ENCODE results near the gene FGF9.

FGF9 gene

DNA sequence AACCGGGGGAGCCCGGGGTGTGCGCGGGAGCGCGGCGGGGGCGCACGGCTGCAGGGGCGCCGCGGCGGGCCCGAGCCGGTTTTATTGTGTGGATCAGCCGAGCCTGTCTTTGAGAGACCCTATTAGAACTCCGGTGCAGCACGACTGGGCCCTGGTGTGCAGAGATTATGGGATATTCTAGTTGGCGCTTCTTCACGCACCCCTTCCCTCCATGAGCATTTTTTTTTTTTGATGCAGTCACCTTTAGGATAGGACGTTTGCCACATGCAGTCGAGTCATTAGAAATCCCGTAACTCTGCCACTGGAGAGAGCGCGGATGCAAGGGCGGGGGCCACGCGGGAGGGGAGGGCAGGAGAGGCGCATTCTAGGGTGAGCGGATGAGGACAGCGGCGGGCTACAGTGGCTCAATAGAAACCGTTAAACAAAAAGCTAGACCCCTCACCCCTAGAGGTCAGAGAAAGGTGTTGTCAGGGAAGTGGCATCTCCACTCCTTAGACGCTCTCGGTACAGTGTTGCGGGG lies 3.7 kb downstream of the FGF9 start:
- no peak for DNase-seq (ENCODE audit: low spot score)

DNA sequence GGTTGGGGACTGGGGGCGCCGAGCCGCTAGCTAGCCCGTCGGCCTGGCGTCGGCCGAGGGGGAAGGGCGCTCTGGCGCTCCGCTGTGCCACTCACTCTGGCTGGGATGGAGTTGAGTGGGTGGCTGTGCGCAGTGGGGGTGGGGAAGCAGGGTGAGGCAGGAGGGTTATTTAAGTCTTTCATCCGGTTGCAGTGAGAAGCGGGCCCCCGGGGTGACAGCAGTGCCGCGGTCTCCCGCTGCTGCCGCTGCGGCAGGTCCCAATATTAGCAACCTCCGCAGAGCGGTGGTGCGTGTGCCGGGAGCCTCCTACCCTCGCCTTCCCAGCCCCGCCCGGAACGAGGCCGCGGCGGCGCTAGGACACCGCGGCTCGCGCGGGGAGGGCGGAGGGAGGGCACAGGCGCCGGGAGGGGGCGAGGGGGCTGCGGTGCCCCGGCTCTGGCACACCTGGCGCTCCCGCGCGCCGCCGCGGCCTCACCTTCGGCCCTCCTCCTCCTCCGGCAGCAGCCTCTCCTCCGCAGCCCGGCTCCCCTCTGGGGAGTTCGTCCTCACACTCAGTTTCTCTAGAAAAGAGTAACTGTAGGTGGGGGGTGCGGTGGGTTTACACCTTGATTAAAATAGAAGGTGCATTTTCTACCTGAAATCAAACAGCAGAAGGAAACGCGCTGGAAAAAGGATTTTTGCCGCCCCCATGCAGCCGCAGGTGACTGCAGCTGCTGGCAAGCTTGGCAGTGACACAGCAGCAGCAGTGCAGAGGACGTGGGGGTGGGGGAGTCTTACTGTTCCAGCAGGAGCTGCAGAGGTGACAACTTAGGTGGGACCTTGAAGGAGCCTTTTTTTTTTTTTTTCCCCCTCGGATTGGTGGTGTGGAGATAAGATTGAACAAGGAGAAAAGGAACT lies 4.5 kb downstream of the FGF9 start:
- peak; percentile 25 for DNase-seq (ENCODE audit: low spot score)

DNA sequence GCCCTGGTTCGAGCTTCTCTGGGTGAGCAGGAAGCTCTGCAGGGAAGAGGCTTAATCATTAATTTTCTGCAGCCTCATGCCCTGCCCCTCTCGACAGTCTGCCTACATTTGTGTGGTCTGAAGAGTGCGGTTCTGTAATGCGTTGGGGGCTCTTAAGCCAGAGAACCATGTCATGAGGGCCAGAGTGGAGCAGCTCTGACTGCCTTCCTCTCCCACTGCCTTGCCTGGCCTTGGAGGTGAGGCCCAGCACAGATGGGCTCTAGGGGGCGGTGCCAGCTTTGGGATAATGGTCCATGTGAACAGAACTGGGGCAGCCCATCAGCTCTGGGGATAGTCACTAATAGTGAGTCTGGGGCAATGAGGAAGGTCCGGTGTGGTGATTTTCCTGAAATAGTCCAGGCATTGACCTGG lies 5.7 kb downstream of the FGF9 start:
- DNase-seq (ENCODE audit: low spot score) = no peak

DNA sequence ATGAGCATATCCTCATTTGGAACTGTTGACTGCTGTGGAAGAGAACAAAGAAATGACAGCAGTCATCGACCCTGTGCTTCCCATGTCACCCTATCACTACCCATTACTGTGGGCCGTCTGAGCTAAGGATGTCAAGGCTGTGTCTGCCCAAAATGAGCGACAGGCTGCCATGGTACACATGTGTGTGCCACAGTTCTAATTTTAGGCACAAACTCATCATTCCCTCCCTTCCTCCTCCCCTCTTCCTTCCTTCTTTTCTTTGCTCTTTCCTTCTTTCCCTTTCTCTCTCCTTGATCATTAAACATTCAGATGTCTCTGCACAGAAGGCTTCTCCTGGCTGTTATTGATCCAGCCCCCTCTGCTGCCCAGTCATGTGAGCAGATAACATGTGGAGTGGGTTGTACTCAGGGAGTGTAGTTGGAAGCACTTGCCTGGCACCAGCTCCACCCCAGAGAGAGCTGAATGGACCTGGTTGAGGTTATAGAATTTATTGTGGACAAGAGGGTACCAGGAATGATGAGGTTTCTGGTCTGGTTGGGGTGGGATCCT lies 6.3 kb downstream of the FGF9 start:
- DNase-seq (ENCODE audit: low spot score) = no peak

DNA sequence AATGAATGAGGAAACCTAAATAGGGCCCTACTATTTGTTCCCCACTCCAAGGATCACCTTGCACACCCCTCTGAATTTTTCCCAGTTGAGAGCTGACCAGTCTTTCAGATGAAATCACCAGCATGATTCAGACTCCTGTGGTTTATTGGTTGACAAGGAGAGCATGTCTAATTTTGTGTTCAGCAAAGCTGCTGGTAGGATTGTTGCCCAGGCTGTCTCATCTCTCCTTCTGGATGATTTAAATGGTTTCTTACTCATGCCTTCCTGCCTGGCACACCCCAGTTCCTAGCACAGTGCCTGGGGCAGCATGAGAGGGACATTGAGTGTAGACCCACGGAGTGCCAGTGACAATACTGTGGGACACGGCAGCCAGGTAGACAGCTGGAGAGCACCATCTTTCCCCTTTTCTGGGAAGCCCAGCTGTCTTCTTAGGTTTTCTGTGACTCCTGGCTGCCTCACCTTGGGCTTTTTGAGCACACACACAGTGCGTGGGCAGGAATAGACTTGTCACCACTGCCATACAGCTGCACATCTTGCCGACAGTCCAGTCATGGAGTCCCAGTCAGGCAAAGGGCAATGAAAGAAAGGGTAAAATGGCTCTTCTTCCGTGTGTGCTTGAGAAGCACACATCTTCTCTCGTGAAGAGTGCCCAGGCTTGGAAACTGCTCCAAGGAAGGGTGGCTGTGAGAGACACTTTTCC lies 12.3 kb downstream of the FGF9 start:
- DNase-seq (ENCODE audit: low spot score) = no peak

DNA sequence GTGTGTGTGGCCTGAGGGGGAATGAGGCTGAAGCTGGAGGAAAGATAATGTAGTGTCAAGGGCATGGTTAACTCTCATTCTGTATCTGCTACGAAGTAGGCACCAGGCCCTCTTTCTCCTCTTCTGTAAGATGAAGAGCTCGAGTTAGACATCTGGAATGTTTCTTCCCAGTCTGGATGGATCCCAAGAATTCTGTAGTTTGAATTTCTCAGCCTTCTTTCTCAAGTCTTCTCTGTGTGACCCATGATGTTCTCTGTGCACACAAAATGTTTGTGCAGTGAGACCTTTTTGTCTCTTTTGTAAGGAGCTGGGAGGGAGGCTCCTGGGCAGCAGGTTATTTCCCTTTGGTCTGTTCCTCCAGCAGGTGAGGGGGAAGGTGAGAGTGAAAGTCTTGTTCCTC lies 13.7 kb downstream of the FGF9 start:
- DNase-seq (ENCODE audit: low spot score) = no peak

DNA sequence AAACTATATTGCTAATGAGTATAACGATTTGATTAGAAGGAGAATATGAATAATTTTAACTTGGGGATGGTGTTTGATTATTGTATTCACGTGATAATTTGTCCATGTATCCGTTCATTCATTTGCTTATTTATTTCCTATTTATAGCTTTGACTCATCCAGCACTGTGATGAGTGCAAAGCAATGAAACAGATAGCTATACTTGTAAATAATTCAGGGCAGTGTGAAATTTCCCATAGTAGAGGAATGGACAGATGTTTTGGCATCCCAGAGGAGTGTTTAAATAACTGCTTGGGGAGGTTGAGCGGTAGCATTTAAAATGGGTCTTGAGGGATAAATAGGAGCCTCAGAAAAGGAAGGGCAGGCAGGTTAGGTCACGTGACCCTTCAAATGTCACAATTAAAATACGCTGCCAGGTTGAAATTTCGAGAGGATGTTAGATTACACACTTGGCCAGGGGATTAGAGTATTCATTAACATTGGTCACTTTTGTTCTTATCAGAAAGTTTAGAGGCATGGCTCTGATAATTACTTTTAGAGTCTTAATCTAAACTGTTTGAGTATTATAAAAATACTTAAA lies 14.7 kb downstream of the FGF9 start:
- DNase-seq (ENCODE audit: low spot score) = no peak

DNA sequence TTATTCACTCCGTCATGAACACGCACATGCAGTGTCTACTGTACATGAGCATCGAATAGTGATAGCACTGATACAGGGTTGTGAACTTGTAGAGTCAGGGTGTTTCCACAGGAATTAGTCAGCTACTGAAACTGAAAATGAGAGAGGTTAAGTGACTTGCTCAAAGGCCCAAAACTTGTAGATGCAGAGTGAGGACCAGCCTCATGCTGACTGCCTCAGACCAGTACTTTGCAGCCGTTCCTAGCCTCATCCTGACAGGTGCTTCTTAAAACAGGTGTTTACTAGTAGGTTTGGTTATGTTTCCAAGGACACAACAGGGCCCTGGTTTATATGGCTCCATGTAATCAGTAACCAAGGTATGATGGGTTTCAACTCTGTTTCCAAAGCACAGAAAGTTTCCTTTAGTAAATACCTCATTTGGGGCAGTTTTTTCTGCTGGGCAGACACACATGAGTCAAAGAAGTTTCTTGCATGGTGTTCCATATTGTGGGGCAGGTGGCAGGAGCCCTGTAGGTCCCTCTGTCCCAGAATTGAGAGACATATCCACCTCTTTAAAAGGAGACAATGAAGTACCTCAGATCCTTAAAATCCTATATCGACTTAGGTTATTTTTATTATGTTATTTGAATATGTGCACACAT lies 16.0 kb downstream of the FGF9 start:
- DNase-seq (ENCODE audit: low spot score) = no peak

DNA sequence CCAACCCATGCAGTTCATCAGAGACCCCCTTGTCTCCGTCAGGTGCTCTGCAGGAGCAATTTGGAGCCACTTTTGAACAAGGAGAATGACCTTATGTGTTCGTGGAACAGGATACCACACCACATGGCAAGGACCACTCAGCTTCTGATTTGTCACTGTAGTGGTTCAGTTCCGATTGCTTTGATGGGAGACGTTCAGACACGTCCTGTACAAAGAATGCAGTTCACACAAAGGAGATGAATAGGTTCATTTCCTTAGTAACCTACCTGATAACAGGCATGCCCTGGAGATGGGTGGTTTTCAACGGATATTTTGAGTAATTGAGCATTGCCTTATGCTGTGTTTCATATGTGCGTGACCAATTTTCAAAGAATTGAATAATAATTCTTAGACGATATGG lies 17.2 kb downstream of the FGF9 start:
- no peak for DNase-seq (ENCODE audit: low spot score)

DNA sequence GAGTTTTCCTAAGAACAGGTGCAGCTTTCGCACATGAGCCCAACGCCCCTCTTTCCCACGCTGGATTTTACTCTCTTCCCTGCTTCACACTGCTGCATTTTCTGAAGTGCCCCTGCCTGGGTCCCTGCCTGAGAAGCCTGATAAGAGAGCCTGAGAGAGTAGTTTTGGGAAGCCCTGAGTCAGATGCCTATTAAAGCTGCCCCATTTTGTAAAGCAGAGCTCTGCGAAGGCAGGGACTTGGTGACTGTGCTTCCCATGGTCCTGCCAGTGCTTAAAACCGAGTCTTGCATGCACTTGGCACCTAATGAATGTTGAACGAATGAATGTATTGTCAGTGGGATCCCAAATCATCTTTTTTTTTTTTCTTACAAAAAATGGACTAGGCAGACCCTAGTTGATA lies 18.2 kb downstream of the FGF9 start:
- DNase-seq (ENCODE audit: low spot score) = no peak

DNA sequence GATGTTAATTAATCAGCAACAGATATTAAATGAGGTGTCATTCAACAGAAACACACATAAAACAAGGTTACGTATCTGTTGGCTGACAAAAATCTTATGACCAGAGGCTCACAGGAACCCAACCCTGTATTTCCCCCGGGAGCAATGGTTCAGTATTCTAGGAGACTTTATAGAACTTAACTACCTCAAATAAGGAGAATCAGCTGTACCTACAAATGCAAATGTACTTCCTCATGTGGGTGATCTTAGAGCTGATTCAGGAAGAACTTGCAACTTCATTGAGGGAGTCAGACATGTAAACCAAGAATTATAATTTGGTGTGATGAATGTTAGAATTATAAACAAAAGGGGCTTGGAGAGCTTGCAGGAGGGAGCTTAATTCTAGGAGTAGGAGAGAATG lies 20.1 kb downstream of the FGF9 start:
- DNase-seq (ENCODE audit: low spot score) = no peak

DNA sequence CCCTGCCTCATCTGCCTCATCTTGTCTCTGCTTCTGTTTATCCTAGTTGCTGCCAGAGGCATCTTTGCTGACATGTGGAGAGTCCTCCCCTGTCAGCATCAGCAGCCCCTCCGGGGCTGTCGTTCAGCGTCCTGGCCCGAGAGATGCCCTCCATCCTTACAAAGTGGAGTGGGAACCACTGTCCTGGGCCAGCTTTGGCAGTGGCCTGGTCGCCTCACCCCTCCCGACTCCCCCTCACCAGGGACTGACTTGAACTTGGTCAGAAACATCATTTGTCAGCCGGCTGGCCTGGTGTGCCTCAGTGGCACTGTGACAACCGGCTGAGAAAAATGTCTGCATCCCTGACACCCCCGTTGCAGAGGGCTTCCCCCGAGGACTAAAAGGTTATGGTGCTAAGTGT lies 20.6 kb downstream of the FGF9 start:
- DNase-seq (ENCODE audit: low spot score) = no peak

DNA sequence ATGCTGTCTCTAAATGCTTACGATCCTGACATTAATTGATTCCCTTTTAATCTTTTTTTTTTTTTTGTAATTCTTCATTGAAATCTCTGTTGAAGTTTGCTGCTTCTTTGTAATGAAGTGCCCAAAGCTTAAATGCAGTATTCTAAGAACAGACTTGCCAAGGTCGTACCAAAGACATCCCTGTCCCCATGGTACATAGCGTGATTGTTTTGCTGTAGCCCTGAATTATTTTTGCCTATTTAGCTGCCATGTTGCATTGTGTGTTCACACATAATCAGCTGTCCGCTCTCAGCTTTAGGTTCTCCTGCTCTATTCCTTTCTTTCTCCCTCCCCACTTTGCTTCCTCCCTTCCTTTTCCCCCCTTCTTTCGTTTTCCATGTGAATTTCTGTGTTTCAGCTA lies 21.1 kb downstream of the FGF9 start:
- DNase-seq (ENCODE audit: low spot score) = no peak

DNA sequence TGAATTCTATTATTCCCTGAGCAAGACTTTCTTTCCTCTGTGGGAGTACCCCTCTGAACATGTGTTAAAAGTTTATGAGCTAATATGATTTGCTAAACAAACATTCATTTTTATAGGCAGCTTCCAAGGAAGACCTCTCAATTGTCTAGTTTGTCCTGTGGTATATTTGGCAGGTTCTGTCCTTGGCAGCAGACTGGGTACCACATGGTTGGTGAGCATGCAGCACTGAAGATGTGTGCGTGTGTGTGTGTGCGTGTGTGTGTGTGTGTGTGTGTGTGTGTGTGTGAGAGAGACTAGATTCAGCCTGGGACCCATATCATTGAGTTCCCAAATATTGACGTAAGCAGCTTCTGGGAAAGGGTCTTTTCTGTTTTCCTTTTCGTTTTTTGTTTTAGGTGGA lies 24.0 kb downstream of the FGF9 start:
- no peak for DNase-seq (ENCODE audit: low spot score)

DNA sequence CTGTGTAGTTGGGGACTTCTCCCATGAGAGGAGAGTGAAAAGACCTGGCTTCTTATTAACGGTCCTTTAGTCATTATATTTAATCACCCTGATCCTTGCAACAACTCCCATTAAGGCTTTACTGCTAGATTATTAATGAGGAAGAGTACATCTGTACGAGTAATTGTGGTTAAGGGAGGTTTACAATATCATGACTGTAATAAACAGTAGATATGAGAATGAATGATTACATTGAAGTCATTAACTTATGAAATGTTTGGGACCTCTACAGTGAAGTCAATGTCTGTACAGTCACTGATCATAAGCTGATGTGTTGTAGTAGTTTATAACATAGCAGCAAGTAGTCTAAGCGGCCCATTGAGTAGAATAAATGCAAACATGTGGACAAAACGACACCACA lies 24.7 kb downstream of the FGF9 start:
- no peak for DNase-seq (ENCODE audit: low spot score)

DNA sequence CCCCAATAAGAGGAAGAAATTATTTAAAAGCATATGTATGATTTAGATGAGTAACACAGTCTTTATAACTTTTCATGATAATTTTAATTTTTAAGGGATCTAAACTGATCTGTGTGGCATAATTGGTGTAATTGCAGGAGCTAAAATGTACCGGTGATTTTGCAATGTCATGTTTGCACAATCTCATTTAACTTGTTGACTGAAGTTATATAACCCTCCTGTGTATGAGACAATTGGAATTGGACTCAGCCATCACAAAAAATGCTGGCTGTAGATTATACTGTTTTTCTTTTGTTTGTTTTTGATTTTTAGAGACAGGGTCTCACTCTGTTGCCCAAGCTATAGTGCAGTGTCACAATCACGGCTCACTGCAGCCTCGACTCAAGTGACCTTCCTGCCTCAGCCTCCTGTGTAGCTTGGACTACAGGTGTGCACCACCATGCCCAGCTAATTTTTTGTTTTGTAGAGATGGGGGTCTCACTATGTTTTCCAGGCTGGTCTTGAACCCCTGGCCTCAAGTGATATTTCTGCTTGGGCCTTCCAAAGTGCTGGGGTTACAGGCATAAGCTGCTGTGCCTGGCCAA lies 26.1 kb downstream of the FGF9 start:
- DNase-seq (ENCODE audit: low spot score) = no peak

DNA sequence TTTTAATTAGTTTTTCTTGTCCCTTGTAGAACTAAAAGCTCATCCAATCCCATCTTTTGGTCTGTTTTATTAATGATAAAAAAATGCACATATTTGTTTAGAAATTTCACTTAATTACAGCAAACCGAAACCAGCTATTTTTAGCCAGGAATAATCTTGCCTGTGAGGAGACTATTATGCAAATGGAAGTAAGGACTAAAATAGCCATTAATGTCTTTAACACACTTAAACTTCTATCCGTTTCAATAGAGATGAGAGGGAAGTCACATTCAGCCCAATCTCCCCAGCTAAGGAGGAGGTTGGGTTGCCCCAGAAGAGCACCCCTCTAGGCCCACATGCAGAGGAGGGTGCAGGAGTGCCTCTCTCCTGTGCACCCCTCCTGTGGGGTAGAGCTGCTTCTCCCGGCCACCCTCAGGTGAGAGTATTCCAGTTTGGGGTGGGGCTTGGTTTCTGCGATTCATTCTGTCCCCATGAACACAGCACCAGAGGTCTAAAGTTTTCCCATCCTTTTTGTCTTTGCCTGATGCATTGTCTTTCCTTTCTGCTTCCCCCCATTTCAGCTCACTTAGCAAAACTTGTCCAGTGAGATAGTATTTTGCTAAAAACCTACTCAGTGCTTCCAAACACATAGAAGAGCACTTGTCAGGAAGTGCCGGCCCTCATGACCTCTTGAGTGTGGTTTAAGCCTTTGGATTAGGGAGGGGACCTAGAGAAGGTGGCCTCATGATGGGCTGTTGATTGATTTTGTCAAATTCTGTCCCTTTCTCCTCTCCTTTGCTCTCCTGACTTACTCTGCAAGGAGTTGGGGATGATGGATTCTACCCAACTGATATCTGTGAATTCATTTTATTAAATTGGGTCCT lies 28.2 kb downstream of the FGF9 start:
- no peak for DNase-seq (ENCODE audit: low spot score)

DNA sequence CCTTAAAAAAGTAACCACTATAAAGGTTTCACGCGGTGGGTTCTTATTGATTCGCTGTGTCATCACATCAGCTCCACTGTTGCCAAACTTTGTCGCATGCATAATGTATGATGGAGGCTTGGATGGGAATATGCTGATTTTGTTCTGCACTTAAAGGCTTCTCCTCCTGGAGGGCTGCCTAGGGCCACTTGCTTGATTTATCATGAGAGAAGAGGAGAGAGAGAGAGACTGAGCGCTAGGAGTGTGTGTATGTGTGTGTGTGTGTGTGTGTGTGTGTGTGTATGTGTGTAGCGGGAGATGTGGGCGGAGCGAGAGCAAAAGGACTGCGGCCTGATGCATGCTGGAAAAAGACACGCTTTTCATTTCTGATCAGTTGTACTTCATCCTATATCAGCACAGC lies 30.6 kb downstream of the FGF9 start:
- DNase-seq (ENCODE audit: low spot score) = no peak

DNA sequence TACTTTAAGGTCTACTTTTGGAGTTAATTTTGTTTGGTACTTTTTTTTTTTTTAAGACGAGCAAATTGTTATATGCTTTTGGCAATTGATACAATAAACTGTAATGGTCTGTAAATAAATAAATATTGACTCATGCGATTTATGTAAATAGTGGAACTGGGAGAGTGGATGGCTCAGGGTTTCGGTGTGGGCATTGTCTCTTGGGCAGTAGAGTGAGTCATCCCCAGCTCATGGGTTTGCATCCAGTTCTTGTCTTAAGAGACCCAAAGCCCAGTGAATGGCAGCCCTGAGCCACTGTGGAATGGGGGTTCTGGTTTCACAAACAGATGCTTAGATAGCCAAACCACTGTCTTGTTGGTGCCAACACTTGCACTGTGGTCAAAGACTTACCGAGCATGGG lies 33.0 kb downstream of the FGF9 start:
- no peak for DNase-seq (ENCODE audit: low spot score)

DNA sequence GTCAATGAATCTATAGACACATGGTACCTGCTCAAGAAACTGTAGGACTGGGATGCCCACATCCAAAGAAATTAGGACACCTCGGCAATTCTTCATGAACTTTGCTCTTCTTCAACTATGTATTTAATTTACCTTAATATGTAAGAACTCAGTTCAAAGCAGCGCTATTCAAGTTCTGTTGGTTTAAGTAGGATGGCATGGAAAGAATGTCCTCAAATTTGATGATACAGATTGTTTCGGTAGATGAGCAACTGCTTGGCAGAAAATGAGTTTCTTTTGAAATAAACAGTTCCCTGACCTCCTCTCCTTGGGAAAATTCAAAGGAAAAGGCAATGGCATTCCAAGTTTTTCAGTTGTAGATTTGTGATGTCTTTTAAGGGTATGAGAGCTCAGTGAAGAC lies 36.7 kb downstream of the FGF9 start:
- no peak for DNase-seq (ENCODE audit: low spot score)

DNA sequence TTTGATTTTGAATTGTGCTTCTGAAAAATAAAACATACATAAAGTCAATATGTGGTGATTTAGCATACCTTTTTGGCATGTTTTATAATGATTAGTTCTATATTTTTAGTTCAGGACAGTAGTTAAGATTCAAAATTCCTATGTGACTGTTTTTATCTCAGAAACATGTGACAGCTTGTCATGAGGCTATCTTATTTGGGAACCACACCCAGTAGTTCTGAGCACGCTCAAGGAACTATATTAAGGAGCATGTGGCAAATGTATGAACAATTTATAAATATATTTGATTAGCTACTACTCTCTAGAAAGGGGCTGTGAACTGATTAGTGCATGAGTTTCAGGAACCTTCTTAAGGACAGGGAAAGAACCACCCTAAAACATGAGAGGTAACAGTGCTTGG lies 38.8 kb downstream of the FGF9 start:
- no peak for DNase-seq (ENCODE audit: low spot score)
